ENCODE measurements around the gene MATN3. TPM values are rescaled to one million over a fixed set of nuclear protein-coding genes. Genes with fewer than 3 reads are reported as not detected.

Gene MATN3
- total RNA-seq (not detected), polyA plus RNA-seq (not detected)

GRCh38 chr2:20012282-20013125 lies at the start of gene MATN3:
MATN3 (minus strand) TSS chr2:20012668; CDS start chr2:20012631, 37 bp downstream.
- Histone ChIP-seq H3K4me1 (ENCODE audit: insufficient read depth, low read length) (peaks cover 6% of the 10 kb centered on the region), H3K36me3 (ENCODE audit: insufficient read depth, low read length) (no peaks in the 10 kb centered on the region), H3K9me3 (ENCODE audit: low read length) (no peaks in the 10 kb centered on the region), H3K27ac (ENCODE audit: low read depth, low read length) (no peak within 1 kb of the TSS), H3K4me3 (ENCODE audit: low read length) (no peak within 1 kb of the TSS), H3K27me3 (ENCODE audit: insufficient read depth, low read length, poor library complexity, severe bottlenecking) (peaks cover 24% of the 10 kb centered on the region)
- H3K27me3 Mint-ChIP-seq = peaks cover 31 to 51% of the 10 kb centered on the region in 2 donors
- peaks cover 9 to 14% (median 12%) of the 10 kb centered on the region in 3 donors for H3K4me1 Mint-ChIP-seq
- H3K9me3 Mint-ChIP-seq = no peaks in the 10 kb centered on the region
- peak in 1 of 5 donors; percentile 3 for DNase-seq
- POLR2A ChIA-PET = no interaction called here
- H3K36me3 Mint-ChIP-seq = peaks cover 0 to 5% (median 0%) of the 10 kb centered on the region in 3 donors
- CTCF ChIA-PET = no interaction called here
- peak within 1 kb of the TSS; percentile 53 to 90 (median 76) for H3K4me3 Mint-ChIP-seq
- peak within 1 kb of the TSS in 3 of 8 donors; percentile 22 to 89 (median 43) for H3K27ac Mint-ChIP-seq

GRCh38 chr2:20061940-20062339 lies 49.5 kb upstream of the MATN3 start:
- no peak overlapping the region for H3K4me3 Mint-ChIP-seq
- DNase-seq = no peak
- no peak overlapping the region for H3K27ac Mint-ChIP-seq
- POLR2A ChIA-PET = no interaction called here
- H3K4me3 ChIP-seq (ENCODE audit: low read length) = no peak overlapping the region
- H3K27me3 Mint-ChIP-seq = peaks cover under 1 to 12% of the 10 kb centered on the region in 2 donors
- no peaks in the 10 kb centered on the region for H3K27me3 ChIP-seq (ENCODE audit: insufficient read depth, low read length, poor library complexity, severe bottlenecking)
- no peaks in the 10 kb centered on the region for H3K4me1 ChIP-seq (ENCODE audit: insufficient read depth, low read length)
- no peaks in the 10 kb centered on the region for H3K36me3 ChIP-seq (ENCODE audit: insufficient read depth, low read length)
- no peaks in the 10 kb centered on the region for H3K9me3 Mint-ChIP-seq
- no peak overlapping the region for H3K27ac ChIP-seq (ENCODE audit: low read depth, low read length)
- CTCF ChIA-PET = interaction anchor here (1.1 to 1.3 kb wide), 2 partner anchors 10 to 47 kb away, joined by 3 read pairs; partner anchors contain the start of gene LAPTM4A
- H3K36me3 Mint-ChIP-seq = no peaks in the 10 kb centered on the region
- H3K9me3 ChIP-seq (ENCODE audit: low read length) = no peaks in the 10 kb centered on the region
- H3K4me1 Mint-ChIP-seq = no peaks in the 10 kb centered on the region

- no peaks in the 10 kb centered on the region for H3K36me3 Mint-ChIP-seq
- Histone ChIP-seq H3K27ac (ENCODE audit: low read depth, low read length) (no peak overlapping the region), H3K4me1 (ENCODE audit: insufficient read depth, low read length) (no peaks in the 10 kb centered on the region), H3K36me3 (ENCODE audit: insufficient read depth, low read length) (no peaks in the 10 kb centered on the region), H3K9me3 (ENCODE audit: low read length) (no peaks in the 10 kb centered on the region), H3K4me3 (ENCODE audit: low read length) (no peak overlapping the region), H3K27me3 (ENCODE audit: insufficient read depth, low read length, poor library complexity, severe bottlenecking) (no peaks in the 10 kb centered on the region)
- peaks cover 6 to 16% of the 10 kb centered on the region in 2 donors for H3K27me3 Mint-ChIP-seq
- H3K27ac Mint-ChIP-seq = no peak overlapping the region
- CTCF ChIA-PET = interaction anchor here (1.3 kb wide), 1 partner anchor 10 kb away, joined by 3 read pairs; the partner anchor contains the start of gene LAPTM4A
- no peaks in the 10 kb centered on the region for H3K4me1 Mint-ChIP-seq
- no peaks in the 10 kb centered on the region for H3K9me3 Mint-ChIP-seq
- no peak for DNase-seq
- no peak overlapping the region for H3K4me3 Mint-ChIP-seq
- POLR2A ChIA-PET = no interaction called here
Observed at GRCh38 chr2:20061476-20061875, 49.0 kb upstream of the MATN3 start.

GRCh38 chr2:20060106-20060505 lies 47.6 kb upstream of the MATN3 start:
- H3K27me3 Mint-ChIP-seq = peaks cover 9 to 26% of the 10 kb centered on the region in 2 donors
- H3K4me1 Mint-ChIP-seq = no peaks in the 10 kb centered on the region
- ChIA-PET POLR2A (no interaction called here), CTCF (no interaction called here)
- H3K27me3 ChIP-seq (ENCODE audit: insufficient read depth, low read length, poor library complexity, severe bottlenecking) = peaks cover 6% of the 10 kb centered on the region
- no peak overlapping the region for H3K4me3 ChIP-seq (ENCODE audit: low read length)
- H3K4me1 ChIP-seq (ENCODE audit: insufficient read depth, low read length) = no peaks in the 10 kb centered on the region
- H3K27ac Mint-ChIP-seq = no peak overlapping the region
- no peak overlapping the region for H3K4me3 Mint-ChIP-seq
- no peaks in the 10 kb centered on the region for H3K9me3 Mint-ChIP-seq
- H3K36me3 Mint-ChIP-seq = no peaks in the 10 kb centered on the region
- no peak for DNase-seq
- H3K36me3 ChIP-seq (ENCODE audit: insufficient read depth, low read length) = no peaks in the 10 kb centered on the region
- H3K9me3 ChIP-seq (ENCODE audit: low read length) = no peaks in the 10 kb centered on the region
- no peak overlapping the region for H3K27ac ChIP-seq (ENCODE audit: low read depth, low read length)

GRCh38 chr2:20057268-20057667 lies 44.8 kb upstream of the MATN3 start:
- H3K27me3 Mint-ChIP-seq = peaks cover 13 to 34% of the 10 kb centered on the region in 2 donors

GRCh38 chr2:20054931-20055330 lies 42.5 kb upstream of the MATN3 start:
- Histone ChIP-seq H3K4me1 (ENCODE audit: insufficient read depth, low read length) (peaks cover 10% of the 10 kb centered on the region), H3K27me3 (ENCODE audit: insufficient read depth, low read length, poor library complexity, severe bottlenecking) (peaks cover 6% of the 10 kb centered on the region), H3K27ac (ENCODE audit: low read depth, low read length) (no peak overlapping the region), H3K4me3 (ENCODE audit: low read length) (no peak overlapping the region), H3K36me3 (ENCODE audit: insufficient read depth, low read length) (no peaks in the 10 kb centered on the region), H3K9me3 (ENCODE audit: low read length) (no peaks in the 10 kb centered on the region)
- DNase-seq = no peak
- Mint-ChIP-seq H3K4me3 (no peak overlapping the region), H3K4me1 (peaks cover 5 to 8% (median 6%) of the 10 kb centered on the region in 3 donors), H3K27me3 (peaks cover 13 to 34% of the 10 kb centered on the region in 2 donors), H3K9me3 (no peaks in the 10 kb centered on the region), H3K36me3 (peaks cover 0 to 10% (median 0%) of the 10 kb centered on the region in 3 donors), H3K27ac (no peak overlapping the region)
- CTCF ChIA-PET = no interaction called here
- POLR2A ChIA-PET = no interaction called here

More at GRCh38 chr2:20057268-20057667, 44.8 kb upstream of the MATN3 start:
- peaks cover 6% of the 10 kb centered on the region for H3K27me3 ChIP-seq (ENCODE audit: insufficient read depth, low read length, poor library complexity, severe bottlenecking)
- Mint-ChIP-seq H3K4me1 (no peaks in the 10 kb centered on the region), H3K9me3 (no peaks in the 10 kb centered on the region), H3K4me3 (no peak overlapping the region), H3K36me3 (no peaks in the 10 kb centered on the region), H3K27ac (no peak overlapping the region)
- DNase-seq = no peak
- H3K36me3 ChIP-seq (ENCODE audit: insufficient read depth, low read length) = no peaks in the 10 kb centered on the region
- ChIA-PET CTCF (no interaction called here), POLR2A (no interaction called here)
- H3K27ac ChIP-seq (ENCODE audit: low read depth, low read length) = no peak overlapping the region
- H3K4me3 ChIP-seq (ENCODE audit: low read length) = no peak overlapping the region
- H3K9me3 ChIP-seq (ENCODE audit: low read length) = no peaks in the 10 kb centered on the region
- H3K4me1 ChIP-seq (ENCODE audit: insufficient read depth, low read length) = peaks cover 6% of the 10 kb centered on the region

GRCh38 chr2:20054119-20054518 lies 41.7 kb upstream of the MATN3 start:
- CTCF ChIA-PET = no interaction called here
- POLR2A ChIA-PET = interaction anchor here (0.7 kb wide), 1 partner anchor 27 kb away, joined by 3 read pairs; no protein-coding TSS in a partner anchor
- H3K36me3 ChIP-seq (ENCODE audit: insufficient read depth, low read length) = no peaks in the 10 kb centered on the region
- H3K27me3 Mint-ChIP-seq = peaks cover 13 to 34% of the 10 kb centered on the region in 2 donors
- H3K27me3 ChIP-seq (ENCODE audit: insufficient read depth, low read length, poor library complexity, severe bottlenecking) = peaks cover 6% of the 10 kb centered on the region
- no peak overlapping the region for H3K27ac ChIP-seq (ENCODE audit: low read depth, low read length)
- DNase-seq = no peak
- peaks cover 14 to 16% (median 14%) of the 10 kb centered on the region in 3 donors for H3K4me1 Mint-ChIP-seq
- peaks cover 0 to 10% (median 0%) of the 10 kb centered on the region in 3 donors for H3K36me3 Mint-ChIP-seq
- no peaks in the 10 kb centered on the region for H3K9me3 ChIP-seq (ENCODE audit: low read length)
- peaks cover 18% of the 10 kb centered on the region for H3K4me1 ChIP-seq (ENCODE audit: insufficient read depth, low read length)
- H3K4me3 ChIP-seq (ENCODE audit: low read length) = no peak overlapping the region
- peak overlapping the region in 1 of 8 donors; percentile 67 for H3K27ac Mint-ChIP-seq
- no peak overlapping the region for H3K4me3 Mint-ChIP-seq
- H3K9me3 Mint-ChIP-seq = no peaks in the 10 kb centered on the region

GRCh38 chr2:20052861-20053281 lies 40.4 kb upstream of the MATN3 start:
- CTCF ChIA-PET = interaction anchor here (1.1 to 2.0 kb wide), 2 partner anchors 38 to 168 kb away, joined by 3 to 9 read pairs; no protein-coding TSS in a partner anchor
- no peak overlapping the region for H3K4me3 Mint-ChIP-seq
- Histone ChIP-seq H3K27ac (ENCODE audit: low read depth, low read length) (peak overlapping the region; percentile 100), H3K4me3 (ENCODE audit: low read length) (peak overlapping the region; percentile 96), H3K36me3 (ENCODE audit: insufficient read depth, low read length) (no peaks in the 10 kb centered on the region), H3K4me1 (ENCODE audit: insufficient read depth, low read length) (peaks cover 29% of the 10 kb centered on the region), H3K27me3 (ENCODE audit: insufficient read depth, low read length, poor library complexity, severe bottlenecking) (peaks cover 6% of the 10 kb centered on the region), H3K9me3 (ENCODE audit: low read length) (no peaks in the 10 kb centered on the region)
- no peaks in the 10 kb centered on the region for H3K9me3 Mint-ChIP-seq
- DNase-seq = no peak
- POLR2A ChIA-PET = no interaction called here
- H3K27ac Mint-ChIP-seq = no peak overlapping the region
- peaks cover 0 to 10% (median 0%) of the 10 kb centered on the region in 3 donors for H3K36me3 Mint-ChIP-seq
- peaks cover 13 to 27% of the 10 kb centered on the region in 2 donors for H3K27me3 Mint-ChIP-seq
- peaks cover 22 to 29% (median 26%) of the 10 kb centered on the region in 3 donors for H3K4me1 Mint-ChIP-seq
